Tibial nerve (tissue), 4 donors: ENCODE data around the gene UNC80. TPM values are rescaled to one million over a fixed set of nuclear protein-coding genes. Genes with fewer than 3 reads are reported as not detected.

ENCODE experiments used
- DNase-seq, 2 donors: peaks; one replicate each; pipeline ENCODE4 v3.0.0-alpha.2; 2019; ENCODE audit warnings: low spot score in 2 of 2
- H3K27ac ChIP-seq, 4 donors: fragments of 200-600 bp; sonication (generic) in 3 of 4; one replicate each; pipeline ENCODE4 v1.5.1; 2017 to 2019; ENCODE audit warnings: mild to moderate bottlenecking in 1 of 4
- H3K27me3 ChIP-seq, 2 donors: fragments of 200-600 bp; sonication (generic) in 1 of 2; one replicate each; pipeline versions ENCODE4 v1.5.1 to v1.6.0; 2017 to 2019
- H3K36me3 ChIP-seq, 3 donors: fragments of 200-600 bp; sonication (generic); one replicate each; pipeline ENCODE4 v1.5.1; 2018 to 2019
- H3K4me1 ChIP-seq, 4 donors: fragments of 200-600 bp; sonication (generic) in 3 of 4; one replicate each; pipeline ENCODE4 v1.5.1; 2017 to 2019
- H3K4me3 ChIP-seq, 4 donors: fragments of 200-600 bp; sonication (generic) in 3 of 4; one replicate each; pipeline ENCODE4 v1.5.1; 2017 to 2019; ENCODE audit warnings: mild to moderate bottlenecking in 1 of 4, moderate library complexity in 1 of 4
- H3K9me3 ChIP-seq, 4 donors: fragments of 200-600 bp; sonication (generic) in 3 of 4; one replicate each; pipeline ENCODE4 v1.5.1; 2017 to 2019
- EP300 ChIP-seq, 2 donors: sonication (generic); formaldehyde crosslinking; IDR thresholded peaks; one replicate each; pipeline ENCODE4 v1.6.1; 2017; ENCODE audit warnings: antibody characterized with exemption in 2 of 2, mild to moderate bottlenecking in 1 of 2
- POLR2A ChIP-seq, 2 donors: fragments of 450-650 bp; IDR thresholded peaks; one replicate each; pipeline ENCODE4 v1.6.1; 2017; ENCODE audit warnings: antibody characterized with exemption in 2 of 2, mild to moderate bottlenecking in 2 of 2, moderate library complexity in 2 of 2
- WGBS, 2 donors: methylation state at CpG; one replicate each; pipeline ENCODE4 v1.1.5; 2018; 5-methylcytosine and 5-hydroxymethylcytosine counted together
- total RNA-seq, 4 donors: library from RNA; depleted of rRNA; stranded (reverse); fragments of >200 nt; gene quantifications; one replicate each; pipeline ENCODE4 v1.1.0, GENCODE V29; 2016
- TF ChIP-seq, protein P1 (sequence below), 5 experiments: fragments of 200-600 bp in 3 of 5; fragments of 450-650 bp in 2 of 5; sonication (generic) in 3 of 5; IDR thresholded peaks; one replicate each; pipeline ENCODE4 v1.5.1; 2016 to 2019; ENCODE audit warnings: antibody characterized with exemption in 5 of 5, mild to moderate bottlenecking in 3 of 5, moderate library complexity in 2 of 5

Gene UNC80
- total RNA-seq, 4 donors from 2014 or later: 0.22 to 0.30 TPM; not detected in 2

DNA sequence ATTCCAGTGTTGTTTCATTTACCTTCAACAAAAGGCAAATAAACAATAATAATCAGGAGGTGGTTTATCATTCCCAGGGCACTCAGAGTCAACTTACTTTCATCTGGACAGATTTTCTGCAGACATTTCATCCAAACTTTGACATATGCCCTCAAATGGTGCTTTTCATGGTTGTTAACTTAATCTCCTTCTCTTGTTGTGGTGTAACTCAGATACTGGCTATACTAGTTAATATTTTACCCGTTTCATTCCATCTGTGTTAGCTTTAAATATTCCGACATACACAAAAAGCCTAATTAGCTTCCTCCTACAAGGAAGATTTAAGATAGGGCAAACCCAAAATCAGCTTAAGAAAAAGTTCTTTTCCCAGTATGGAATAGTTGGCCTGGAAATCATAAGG, 186.4 kb downstream of the UNC80 start:
- WGBS, 2 donors: 79 to 83% methylated on average over 2 of the region's 2 CpGs
- H3K36me3 ChIP-seq: no peaks in the 10 kb centered on the region
- H3K9me3 ChIP-seq: no peaks in the 10 kb centered on the region
- DNase-seq: no peak
- H3K27me3 ChIP-seq: no peaks in the 10 kb centered on the region
- H3K4me1 ChIP-seq: peaks cover 0 to 13% (median 0%) of the 10 kb centered on the region in 4 donors
- H3K27ac ChIP-seq: no peak overlapping the region
- TF ChIP-seq POLR2A (IDR thresholded peaks at IDR 0.05) (no peak), EP300 (IDR thresholded peaks at IDR 0.05) (no peak)
- TF ChIP-seq, protein P1, sequence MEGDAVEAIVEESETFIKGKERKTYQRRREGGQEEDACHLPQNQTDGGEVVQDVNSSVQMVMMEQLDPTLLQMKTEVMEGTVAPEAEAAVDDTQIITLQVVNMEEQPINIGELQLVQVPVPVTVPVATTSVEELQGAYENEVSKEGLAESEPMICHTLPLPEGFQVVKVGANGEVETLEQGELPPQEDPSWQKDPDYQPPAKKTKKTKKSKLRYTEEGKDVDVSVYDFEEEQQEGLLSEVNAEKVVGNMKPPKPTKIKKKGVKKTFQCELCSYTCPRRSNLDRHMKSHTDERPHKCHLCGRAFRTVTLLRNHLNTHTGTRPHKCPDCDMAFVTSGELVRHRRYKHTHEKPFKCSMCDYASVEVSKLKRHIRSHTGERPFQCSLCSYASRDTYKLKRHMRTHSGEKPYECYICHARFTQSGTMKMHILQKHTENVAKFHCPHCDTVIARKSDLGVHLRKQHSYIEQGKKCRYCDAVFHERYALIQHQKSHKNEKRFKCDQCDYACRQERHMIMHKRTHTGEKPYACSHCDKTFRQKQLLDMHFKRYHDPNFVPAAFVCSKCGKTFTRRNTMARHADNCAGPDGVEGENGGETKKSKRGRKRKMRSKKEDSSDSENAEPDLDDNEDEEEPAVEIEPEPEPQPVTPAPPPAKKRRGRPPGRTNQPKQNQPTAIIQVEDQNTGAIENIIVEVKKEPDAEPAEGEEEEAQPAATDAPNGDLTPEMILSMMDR (IDR thresholded peaks at IDR 0.05): no peak
- H3K4me3 ChIP-seq: no peak overlapping the region

DNA sequence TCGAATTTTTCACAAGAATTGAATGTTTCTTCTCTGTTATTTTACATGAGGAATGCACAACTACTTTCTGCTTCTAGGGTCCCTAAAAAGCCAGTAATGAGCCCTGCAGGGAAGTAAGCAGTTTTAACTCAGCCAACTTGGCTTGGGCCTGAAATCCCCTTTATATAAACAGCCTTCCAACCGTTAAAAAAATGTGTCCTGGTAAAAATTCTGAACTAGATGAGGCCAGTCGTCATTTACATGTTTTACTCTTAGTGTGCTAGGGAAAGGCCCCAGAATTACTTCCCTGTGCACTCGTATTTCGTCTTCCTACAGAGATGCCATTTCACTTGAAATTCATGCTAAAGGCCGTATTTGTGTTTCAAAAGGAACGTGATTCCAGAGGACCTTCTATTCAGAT, 188.4 kb downstream of the UNC80 start:
- Histone ChIP-seq H3K4me1 (peaks cover 0 to 13% (median 0%) of the 10 kb centered on the region in 4 donors), H3K36me3 (no peaks in the 10 kb centered on the region), H3K27ac (no peak overlapping the region), H3K9me3 (no peaks in the 10 kb centered on the region), H3K4me3 (no peak overlapping the region), H3K27me3 (no peaks in the 10 kb centered on the region)
- DNase-seq: no peak
- WGBS, 2 donors: 49 to 60% methylated on average over 7 of the region's 7 CpGs
- no peak for TF ChIP-seq EP300 (IDR thresholded peaks at IDR 0.05)

DNA sequence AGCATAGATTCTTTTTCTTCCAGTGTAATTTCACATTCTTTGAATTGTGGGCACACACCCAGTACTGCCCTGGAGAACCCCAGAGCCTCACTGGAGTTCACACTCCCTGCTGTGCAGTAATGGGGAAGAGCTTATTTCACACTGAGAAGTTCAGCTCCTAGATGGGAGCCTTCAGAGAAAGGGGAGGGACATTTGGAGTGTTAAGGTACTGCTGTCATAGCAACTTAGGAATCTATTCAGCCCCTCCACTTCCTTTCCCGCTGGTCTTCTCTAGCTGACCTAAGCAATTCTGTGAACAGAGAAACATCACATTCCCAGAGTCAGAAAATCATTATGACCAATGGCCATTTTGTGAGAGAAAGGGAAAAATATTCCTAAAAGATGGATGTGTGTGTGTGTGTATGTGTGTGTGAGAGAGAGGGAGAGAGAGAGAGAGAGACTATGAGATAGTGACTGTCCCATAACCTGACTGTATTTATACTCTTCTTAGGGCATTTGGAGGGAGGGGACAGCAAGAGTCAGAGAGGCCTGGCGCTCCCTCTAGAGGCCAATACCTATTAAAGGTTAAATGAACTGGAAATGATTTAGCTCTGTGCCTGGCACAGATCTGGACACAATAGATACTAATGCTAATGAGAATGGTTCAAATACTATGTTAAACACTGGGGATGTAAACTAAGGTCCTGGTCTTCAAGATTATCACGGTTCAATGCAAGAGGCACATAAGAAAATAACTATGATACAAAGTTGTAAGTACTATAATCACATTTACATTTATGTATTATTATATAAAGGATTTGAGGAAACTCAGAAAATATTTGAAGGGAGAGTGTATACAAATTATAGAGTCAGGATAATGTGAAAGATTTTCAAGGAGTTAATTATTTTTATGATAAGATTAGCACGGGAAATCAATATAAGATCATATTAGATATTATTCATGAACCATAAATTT, 189.3 kb downstream of the UNC80 start:
- H3K4me3 ChIP-seq: no peak overlapping the region
- peak overlapping the region in 1 of 4 donors; percentile 5 for H3K27ac ChIP-seq
- 26 to 28% methylated on average over 4 of the region's 4 CpGs for WGBS, 2 donors
- no peak for TF ChIP-seq EP300 (IDR thresholded peaks at IDR 0.05)
- TF ChIP-seq, protein P1 (IDR thresholded peaks at IDR 0.05): peak; percentile 42 to 68 (median 48)
- TF ChIP-seq POLR2A (IDR thresholded peaks at IDR 0.05): no peak
- no peaks in the 10 kb centered on the region for H3K36me3 ChIP-seq
- H3K27me3 ChIP-seq: no peaks in the 10 kb centered on the region
- H3K4me1 ChIP-seq: peaks cover 0 to 13% (median 0%) of the 10 kb centered on the region in 4 donors
- H3K9me3 ChIP-seq: no peaks in the 10 kb centered on the region
- DNase-seq: peak; percentile 16 to 27

DNA sequence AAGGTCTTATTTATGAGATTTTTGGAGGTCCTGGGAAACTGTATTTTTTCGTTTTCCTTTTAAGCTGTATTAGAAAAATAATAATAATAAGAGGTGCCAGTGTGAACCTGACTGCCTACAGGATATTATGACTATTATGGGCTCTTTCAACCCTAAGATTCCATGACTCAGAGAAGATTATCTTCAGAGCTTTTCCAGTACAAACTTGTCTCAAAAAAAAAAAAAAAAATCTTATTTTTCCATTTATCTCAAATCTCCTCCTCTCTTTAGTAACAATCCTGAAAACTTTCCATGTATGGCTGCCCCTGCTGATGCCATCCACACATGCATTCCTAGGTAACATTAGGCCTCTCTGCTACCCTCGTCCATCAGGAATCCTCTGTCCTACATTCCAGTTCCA, 194.1 kb downstream of the UNC80 start:
- WGBS, 2 donors: 88 to 90% methylated on average over 2 of the region's 2 CpGs
- H3K36me3 ChIP-seq: no peaks in the 10 kb centered on the region
- no peaks in the 10 kb centered on the region for H3K9me3 ChIP-seq
- no peak overlapping the region for H3K4me3 ChIP-seq
- H3K27ac ChIP-seq: no peak overlapping the region
- TF ChIP-seq, protein P1 (IDR thresholded peaks at IDR 0.05): no peak
- no peak for TF ChIP-seq EP300 (IDR thresholded peaks at IDR 0.05)
- TF ChIP-seq POLR2A (IDR thresholded peaks at IDR 0.05): no peak
- H3K27me3 ChIP-seq: peaks cover 0 to 5% of the 10 kb centered on the region in 2 donors
- H3K4me1 ChIP-seq: peaks cover 0 to 5% (median 0%) of the 10 kb centered on the region in 4 donors
- no peak for DNase-seq

DNA sequence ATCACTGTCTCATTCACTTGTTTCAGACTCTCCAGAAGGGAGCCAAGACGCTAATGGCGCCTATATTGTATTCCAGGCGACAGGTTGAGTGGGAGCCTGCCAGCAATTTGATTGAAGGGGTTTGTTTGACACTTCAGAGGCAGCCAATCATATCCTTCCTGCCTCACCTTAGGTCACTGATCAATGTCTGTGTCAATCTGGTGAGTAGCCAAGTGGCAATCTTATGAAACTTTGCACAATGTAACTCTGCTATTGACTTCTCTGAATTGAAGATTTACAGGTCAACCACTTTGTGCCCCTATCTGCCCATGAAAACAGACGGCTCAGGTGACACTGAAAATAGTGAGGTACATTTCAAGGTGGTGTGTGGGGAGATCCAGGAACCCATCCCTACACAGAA, 198.1 kb downstream of the UNC80 start:
- H3K36me3 ChIP-seq: no peaks in the 10 kb centered on the region
- no peaks in the 10 kb centered on the region for H3K4me1 ChIP-seq
- WGBS, 2 donors: 92 to 94% methylated on average over 4 of the region's 4 CpGs
- H3K27ac ChIP-seq: no peak overlapping the region
- peaks cover 0 to 5% of the 10 kb centered on the region in 2 donors for H3K27me3 ChIP-seq
- no peaks in the 10 kb centered on the region for H3K9me3 ChIP-seq
- TF ChIP-seq, protein P1 (IDR thresholded peaks at IDR 0.05): no peak
- no peak for TF ChIP-seq POLR2A (IDR thresholded peaks at IDR 0.05)
- TF ChIP-seq EP300 (IDR thresholded peaks at IDR 0.05): no peak
- no peak overlapping the region for H3K4me3 ChIP-seq
- no peak for DNase-seq
